ENCODE results near the gene RAB5B.

RAB5B gene

GRCh38 chr12:55927588-55928502 is 46.0 kb upstream of the RAB5B start, which contains the start of gene PYM1 (continued):
- TF ChIP-seq ZNF518A (tag by site-specific recombination; conservative IDR thresholded peaks at IDR 0.05; ENCODE audit: low read depth) = no peak
- TF ChIP-seq ZNF426 (tag by site-specific recombination; IDR thresholded peaks at IDR 0.05) = no peak
- TF ChIP-seq TRIM28 (IDR thresholded peaks at IDR 0.05; ENCODE audit: borderline replicate concordance, low read length) = no peak
- no peak for TF ChIP-seq ZNF664 (tag by site-specific recombination; IDR thresholded peaks at IDR 0.05)
- no peak for TF ChIP-seq ZNF280D (tag by site-specific recombination; IDR thresholded peaks at IDR 0.05)
- TF ChIP-seq ATF2 (tag by site-specific recombination; IDR thresholded peaks at IDR 0.05; ENCODE audit: low read depth) = no peak
- no peak for TF ChIP-seq WT1 (tag by site-specific recombination; IDR thresholded peaks at IDR 0.05)
- TF ChIP-seq ZBTB8A (tag by site-specific recombination; IDR thresholded peaks at IDR 0.05) = peak; percentile 56; the same call in 1 of the 2 replicates
- no peak for TF ChIP-seq ZNF350 (tag by site-specific recombination; IDR thresholded peaks at IDR 0.05)
- no peak for TF ChIP-seq ZNF37A (tag by site-specific recombination; IDR thresholded peaks at IDR 0.05)
- no peak for TF ChIP-seq ZNF211 (tag by site-specific recombination; IDR thresholded peaks at IDR 0.05; ENCODE audit: low read depth)
- TF ChIP-seq KLF9 (tag by site-specific recombination; IDR thresholded peaks at IDR 0.05; ENCODE audit: low read depth) = 0 out of 2 replicates have a peak, but pooled peaks have one; percentile 42
- no peak for TF ChIP-seq ZNF837 (tag by site-specific recombination; IDR thresholded peaks at IDR 0.05)
- TF ChIP-seq ZNF585B (tag by site-specific recombination; IDR thresholded peaks at IDR 0.05) = no peak
- TF ChIP-seq ZNF639 (tag by site-specific recombination; IDR thresholded peaks at IDR 0.05) = no peak
- no peak for TF ChIP-seq ZNF513 (tag by site-specific recombination; IDR thresholded peaks at IDR 0.05)
- TF ChIP-seq ZNF140 (tag by site-specific recombination; IDR thresholded peaks at IDR 0.05) = no peak
- no peak for TF ChIP-seq ZNF266 (tag by site-specific recombination; IDR thresholded peaks at IDR 0.05; ENCODE audit: low read depth)
- no peak for TF ChIP-seq ZNF302 (tag by site-specific recombination; IDR thresholded peaks at IDR 0.05; ENCODE audit: low read depth)
- no peak for TF ChIP-seq ZNF404 (tag by site-specific recombination; IDR thresholded peaks at IDR 0.05)
- no peak for TF ChIP-seq ZBTB21 (tag by site-specific recombination; IDR thresholded peaks at IDR 0.05)
- TF ChIP-seq ZNF175 (tag by site-specific recombination; IDR thresholded peaks at IDR 0.05) = no peak
- TF ChIP-seq ZBTB26 (tag by site-specific recombination; optimal IDR thresholded peaks at IDR 0.05) = no peak
- TF ChIP-seq ZNF23 (tag by site-specific recombination; IDR thresholded peaks at IDR 0.05; ENCODE audit: borderline replicate concordance) = no peak
- TF ChIP-seq SCRT1 (tag by site-specific recombination; IDR thresholded peaks at IDR 0.05; ENCODE audit: borderline replicate concordance) = 0 out of 2 replicates have a peak, but pooled peaks have one; percentile 51
- TF ChIP-seq ZNF843 (tag by site-specific recombination; IDR thresholded peaks at IDR 0.05) = no peak; the same call in 1 of the 2 replicates
